Activated T-helper 17 cell treated with anti-CD3 and anti-CD28 coated beads, Interleukin-2, amount 50 U/mL, for 72 hours (primary cell): ENCODE results near the gene CIPC. TPM values are rescaled to one million over a fixed set of nuclear protein-coding genes. Genes with fewer than 3 reads are reported as not detected.

ENCODE experiments used
- ATAC-seq: fragments of 150-1000 bp; cut with Tn5 transposase; replicated peaks from 2 replicates; pipeline ENCODE4 v1.10.0; 2021; ENCODE audit warnings: mild to moderate bottlenecking, moderate library complexity
- H3K27ac Mint-ChIP-seq: one replicate; pipeline ENCODE4 v1.8.0; 2022; ENCODE audit warnings: mixed read lengths
- H3K27me3 Mint-ChIP-seq: one replicate; pipeline ENCODE4 v1.8.0; 2022; ENCODE audit warnings: mixed read lengths
- H3K36me3 Mint-ChIP-seq: one replicate; pipeline ENCODE4 v1.8.0; 2022; ENCODE audit warnings: low read depth, mild to moderate bottlenecking, mixed read lengths
- H3K4me1 Mint-ChIP-seq: one replicate; pipeline ENCODE4 v1.8.0; 2022; ENCODE audit warnings: mixed read lengths
- H3K4me3 Mint-ChIP-seq: one replicate; pipeline ENCODE4 v1.8.0; 2022; ENCODE audit warnings: mild to moderate bottlenecking, mixed read lengths
- H3K9me3 Mint-ChIP-seq: one replicate; pipeline ENCODE4 v1.8.0; 2022; ENCODE audit warnings: mixed read lengths
- total RNA-seq, 2 donors: library from RNA; stranded (reverse); gene quantifications; one replicate each; pipeline ENCODE4 v1.2.3, GENCODE V29; 2022

The CIPC gene
- 10 to 100 TPM in 1 of 2 donors, 1 to 10 TPM in 1; 8.5 to 11.8 TPM for total RNA-seq

GRCh38 chr14:77097700-77098528 lies at the start of gene CIPC:
Gene CIPC, plus strand, starts transcription at chr14:77098258. Its CDS starts 7,451 bp downstream, at chr14:77105709.
- H3K4me3 Mint-ChIP-seq: peak within 1 kb of the TSS; percentile 89
- no peaks in the 10 kb centered on the region for H3K27me3 Mint-ChIP-seq
- no peaks in the 10 kb centered on the region for H3K9me3 Mint-ChIP-seq
- peak; percentile 91 for ATAC-seq
- peak within 1 kb of the TSS; percentile 93 for H3K27ac Mint-ChIP-seq
- H3K36me3 Mint-ChIP-seq: no peaks in the 10 kb centered on the region
- peaks cover 30% of the 10 kb centered on the region for H3K4me1 Mint-ChIP-seq

GRCh38 chr14:77051116-77051515 lies 46.9 kb upstream of the CIPC start:
- H3K4me1 Mint-ChIP-seq: peaks cover 10% of the 10 kb centered on the region
- no peaks in the 10 kb centered on the region for H3K36me3 Mint-ChIP-seq
- no peak for ATAC-seq
- H3K9me3 Mint-ChIP-seq: no peaks in the 10 kb centered on the region
- no peak overlapping the region for H3K4me3 Mint-ChIP-seq
- no peaks in the 10 kb centered on the region for H3K27me3 Mint-ChIP-seq
- no peak overlapping the region for H3K27ac Mint-ChIP-seq

- ATAC-seq: no peak
- no peak overlapping the region for H3K4me3 Mint-ChIP-seq
- H3K36me3 Mint-ChIP-seq: no peaks in the 10 kb centered on the region
- peak overlapping the region; percentile 52 for H3K27ac Mint-ChIP-seq
- peaks cover 10% of the 10 kb centered on the region for H3K4me1 Mint-ChIP-seq
- no peaks in the 10 kb centered on the region for H3K9me3 Mint-ChIP-seq
- no peaks in the 10 kb centered on the region for H3K27me3 Mint-ChIP-seq
Observed at GRCh38 chr14:77052281-77053044, 45.6 kb upstream of the CIPC start.

- Mint-ChIP-seq H3K27me3 (no peaks in the 10 kb centered on the region), H3K9me3 (no peaks in the 10 kb centered on the region), H3K27ac (no peak overlapping the region), H3K4me1 (peaks cover 10% of the 10 kb centered on the region), H3K36me3 (no peaks in the 10 kb centered on the region), H3K4me3 (no peak overlapping the region)
- peak; percentile 63 for ATAC-seq
Observed at GRCh38 chr14:77053046-77053841, 44.8 kb upstream of the CIPC start.

- H3K36me3 Mint-ChIP-seq: no peaks in the 10 kb centered on the region
- no peaks in the 10 kb centered on the region for H3K9me3 Mint-ChIP-seq
- H3K27ac Mint-ChIP-seq: peak overlapping the region; percentile 81
- H3K4me3 Mint-ChIP-seq: peak overlapping the region; percentile 14
- H3K4me1 Mint-ChIP-seq: peaks cover 17% of the 10 kb centered on the region
- ATAC-seq: peak; percentile 86
- H3K27me3 Mint-ChIP-seq: no peaks in the 10 kb centered on the region
Observed at GRCh38 chr14:77055306-77055705, 42.8 kb upstream of the CIPC start.

- Mint-ChIP-seq H3K4me1 (peaks cover 17% of the 10 kb centered on the region), H3K27me3 (no peaks in the 10 kb centered on the region), H3K36me3 (no peaks in the 10 kb centered on the region), H3K9me3 (no peaks in the 10 kb centered on the region), H3K27ac (no peak overlapping the region), H3K4me3 (no peak overlapping the region)
- ATAC-seq: no peak
Observed at GRCh38 chr14:77055981-77056380, 42.1 kb upstream of the CIPC start.

- H3K4me3 Mint-ChIP-seq: no peak overlapping the region
- no peaks in the 10 kb centered on the region for H3K9me3 Mint-ChIP-seq
- H3K27me3 Mint-ChIP-seq: no peaks in the 10 kb centered on the region
- no peak overlapping the region for H3K27ac Mint-ChIP-seq
- ATAC-seq: no peak
- peaks cover 17% of the 10 kb centered on the region for H3K4me1 Mint-ChIP-seq
- H3K36me3 Mint-ChIP-seq: no peaks in the 10 kb centered on the region
Observed at GRCh38 chr14:77058117-77058516, 39.9 kb upstream of the CIPC start.

- no peak overlapping the region for H3K4me3 Mint-ChIP-seq
- no peak overlapping the region for H3K27ac Mint-ChIP-seq
- peaks cover 17% of the 10 kb centered on the region for H3K4me1 Mint-ChIP-seq
- ATAC-seq: no peak
- no peaks in the 10 kb centered on the region for H3K27me3 Mint-ChIP-seq
- no peaks in the 10 kb centered on the region for H3K9me3 Mint-ChIP-seq
- H3K36me3 Mint-ChIP-seq: no peaks in the 10 kb centered on the region
Observed at GRCh38 chr14:77058785-77059184, 39.3 kb upstream of the CIPC start.

- H3K27ac Mint-ChIP-seq: peak overlapping the region; percentile 14
- H3K4me1 Mint-ChIP-seq: peaks cover 15% of the 10 kb centered on the region
- H3K27me3 Mint-ChIP-seq: no peaks in the 10 kb centered on the region
- no peaks in the 10 kb centered on the region for H3K36me3 Mint-ChIP-seq
- no peaks in the 10 kb centered on the region for H3K9me3 Mint-ChIP-seq
- ATAC-seq: peak; percentile 75
- no peak overlapping the region for H3K4me3 Mint-ChIP-seq
Observed at GRCh38 chr14:77059276-77059915, 38.7 kb upstream of the CIPC start.

- no peak for ATAC-seq
- H3K27me3 Mint-ChIP-seq: no peaks in the 10 kb centered on the region
- H3K36me3 Mint-ChIP-seq: no peaks in the 10 kb centered on the region
- H3K4me3 Mint-ChIP-seq: no peak overlapping the region
- no peaks in the 10 kb centered on the region for H3K9me3 Mint-ChIP-seq
- H3K4me1 Mint-ChIP-seq: peaks cover 11% of the 10 kb centered on the region
- no peak overlapping the region for H3K27ac Mint-ChIP-seq
Observed at GRCh38 chr14:77061630-77062257, 36.3 kb upstream of the CIPC start.

GRCh38 chr14:77062261-77062660 lies 35.8 kb upstream of the CIPC start:
- Mint-ChIP-seq H3K27me3 (no peaks in the 10 kb centered on the region), H3K9me3 (no peaks in the 10 kb centered on the region), H3K4me3 (no peak overlapping the region), H3K27ac (no peak overlapping the region), H3K36me3 (no peaks in the 10 kb centered on the region), H3K4me1 (peaks cover 11% of the 10 kb centered on the region)
- ATAC-seq: no peak

- Mint-ChIP-seq H3K4me3 (no peak overlapping the region), H3K27ac (no peak overlapping the region), H3K27me3 (no peaks in the 10 kb centered on the region), H3K36me3 (no peaks in the 10 kb centered on the region), H3K4me1 (peaks cover 11% of the 10 kb centered on the region), H3K9me3 (no peaks in the 10 kb centered on the region)
- ATAC-seq: no peak
Observed at GRCh38 chr14:77063571-77064171, 34.4 kb upstream of the CIPC start.

GRCh38 chr14:77064521-77065178 lies 33.4 kb upstream of the CIPC start:
- Mint-ChIP-seq H3K9me3 (no peaks in the 10 kb centered on the region), H3K36me3 (no peaks in the 10 kb centered on the region), H3K27me3 (no peaks in the 10 kb centered on the region), H3K27ac (no peak overlapping the region), H3K4me1 (peaks cover 6% of the 10 kb centered on the region), H3K4me3 (no peak overlapping the region)
- ATAC-seq: no peak
